Central memory CD8-positive, alpha-beta T cell (primary cell): Measurements from ENCODE around the gene STAG2.

Source experiments
- ATAC-seq: fragments of 150-1000 bp; cut with Tn5 transposase; replicated peaks from 2 replicates; pipeline ENCODE4 v1.10.0; 2022; ENCODE audit warnings: mild to moderate bottlenecking, moderate FRiP score, moderate number of reproducible peaks; ENCODE audit not compliant: poor library complexity, severe bottlenecking; ENCODE audit errors: extremely low read depth
- DNase-seq, 2 donors: peaks; one replicate each; pipeline ENCODE4 v3.0.0; 2021; ENCODE audit warnings: low spot score in 2 of 2
- H3K27ac Mint-ChIP-seq: one replicate; pipeline ENCODE4 v1.8.0; 2022; ENCODE audit warnings: low read depth, mild to moderate bottlenecking, moderate library complexity, mixed read lengths
- H3K27me3 Mint-ChIP-seq: one replicate; pipeline ENCODE4 v1.8.0; 2022; ENCODE audit warnings: mixed read lengths
- H3K36me3 Mint-ChIP-seq: one replicate; pipeline ENCODE4 v1.8.0; 2022; ENCODE audit warnings: mild to moderate bottlenecking, moderate library complexity, mixed read lengths; ENCODE audit not compliant: insufficient read depth
- H3K4me1 Mint-ChIP-seq: one replicate; pipeline ENCODE4 v1.8.0; 2022; ENCODE audit warnings: mixed read lengths
- H3K4me3 Mint-ChIP-seq: one replicate; pipeline ENCODE4 v1.8.0; 2022; ENCODE audit warnings: mild to moderate bottlenecking, moderate library complexity, mixed read lengths
- H3K9me3 Mint-ChIP-seq: one replicate; pipeline ENCODE4 v1.8.0; 2022; ENCODE audit warnings: mixed read lengths

Gene STAG2

DNA sequence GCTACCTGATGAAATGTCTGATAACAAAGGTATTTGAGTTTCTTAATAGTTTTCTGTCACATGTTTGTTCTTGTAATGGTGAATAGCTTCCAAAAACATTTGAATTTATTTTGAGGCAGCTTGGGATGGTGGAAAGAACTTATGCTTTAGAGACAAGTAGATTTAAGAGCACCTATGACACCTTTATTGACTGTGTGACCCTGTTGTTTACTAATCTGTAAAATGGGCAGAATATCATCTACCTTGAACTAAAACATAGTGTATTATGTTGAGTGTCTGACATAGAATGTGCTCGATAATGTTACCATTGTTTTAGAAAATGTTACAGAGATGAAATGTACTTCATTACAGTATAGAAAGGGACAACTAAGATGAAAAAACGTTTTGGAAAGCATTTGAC lies 24.9 kb downstream of the STAG2 start:
- Mint-ChIP-seq H3K9me3 (no peaks in the 10 kb centered on the region), H3K27me3 (no peaks in the 10 kb centered on the region), H3K4me3 (no peak overlapping the region), H3K4me1 (peaks cover 50% of the 10 kb centered on the region), H3K27ac (no peak overlapping the region), H3K36me3 (peaks cover 7% of the 10 kb centered on the region)
- ATAC-seq = no peak
- no peak for DNase-seq

GRCh38 chrX:123988423-123989111 lies 27.1 kb downstream of the STAG2 start:
- peaks cover 42% of the 10 kb centered on the region for H3K4me1 Mint-ChIP-seq
- ATAC-seq = no peak

GRCh38 chrX:123989235-123989634 lies 27.7 kb downstream of the STAG2 start:
- Mint-ChIP-seq H3K4me3 (no peak overlapping the region), H3K36me3 (peaks cover 8% of the 10 kb centered on the region), H3K9me3 (no peaks in the 10 kb centered on the region), H3K27me3 (no peaks in the 10 kb centered on the region), H3K4me1 (peaks cover 43% of the 10 kb centered on the region), H3K27ac (no peak overlapping the region)
- ATAC-seq (no peak), DNase-seq (no peak)

More at GRCh38 chrX:123988423-123989111, 27.1 kb downstream of the STAG2 start:
- peaks cover 8% of the 10 kb centered on the region for H3K36me3 Mint-ChIP-seq
- peak overlapping the region; percentile 33 for H3K27ac Mint-ChIP-seq
- no peaks in the 10 kb centered on the region for H3K9me3 Mint-ChIP-seq
- H3K27me3 Mint-ChIP-seq = no peaks in the 10 kb centered on the region
- no peak for DNase-seq
- no peak overlapping the region for H3K4me3 Mint-ChIP-seq

DNA sequence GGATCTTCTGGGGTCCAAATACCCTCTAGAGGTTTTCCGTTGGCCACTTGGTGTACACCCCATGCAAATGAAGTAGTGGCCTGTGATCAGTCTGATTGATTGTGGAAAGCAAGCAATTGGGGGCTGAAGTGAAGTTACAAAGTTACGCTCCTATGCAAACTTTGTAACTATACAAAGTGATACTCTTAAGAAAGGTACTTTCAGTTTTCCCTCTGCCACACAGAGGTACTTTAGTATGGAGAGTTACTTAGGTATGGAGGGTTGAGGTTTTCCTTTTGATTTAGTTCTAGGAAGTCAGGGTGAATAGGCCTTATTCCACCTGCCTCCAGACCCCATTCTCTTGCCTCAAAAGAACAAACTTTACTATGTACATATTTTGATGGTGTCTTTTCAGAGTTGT lies 28.7 kb downstream of the STAG2 start:
- Mint-ChIP-seq H3K9me3 (no peaks in the 10 kb centered on the region), H3K27me3 (no peaks in the 10 kb centered on the region), H3K4me1 (peaks cover 50% of the 10 kb centered on the region), H3K27ac (peak overlapping the region; percentile 46), H3K4me3 (no peak overlapping the region), H3K36me3 (peaks cover 10% of the 10 kb centered on the region)
- ATAC-seq (no peak), DNase-seq (no peak)

DNA sequence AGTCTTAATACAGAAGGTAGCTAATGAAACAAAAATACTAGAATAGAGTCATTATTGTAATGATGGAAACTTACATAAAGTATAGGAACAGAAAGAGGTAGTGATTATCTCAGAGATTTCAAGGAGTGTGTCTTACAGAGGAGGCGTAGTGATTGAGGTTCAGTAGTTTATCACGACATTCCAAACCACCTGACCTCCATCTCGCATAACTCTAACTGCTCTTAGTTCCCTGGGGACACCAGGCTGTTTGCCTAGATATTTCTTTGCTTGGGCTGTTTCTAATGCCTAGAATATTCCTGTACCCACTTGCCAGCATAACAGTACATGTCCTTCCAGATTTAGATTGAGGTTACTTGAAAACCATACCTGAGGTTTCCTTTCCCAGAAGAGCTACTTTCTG lies 29.1 kb downstream of the STAG2 start:
- Mint-ChIP-seq H3K4me3 (peak overlapping the region; percentile 11), H3K27me3 (no peaks in the 10 kb centered on the region), H3K36me3 (peaks cover 11% of the 10 kb centered on the region), H3K4me1 (peaks cover 47% of the 10 kb centered on the region), H3K27ac (peak overlapping the region; percentile 46), H3K9me3 (no peaks in the 10 kb centered on the region)
- ATAC-seq (peak; percentile 46), DNase-seq (no peak)

DNA sequence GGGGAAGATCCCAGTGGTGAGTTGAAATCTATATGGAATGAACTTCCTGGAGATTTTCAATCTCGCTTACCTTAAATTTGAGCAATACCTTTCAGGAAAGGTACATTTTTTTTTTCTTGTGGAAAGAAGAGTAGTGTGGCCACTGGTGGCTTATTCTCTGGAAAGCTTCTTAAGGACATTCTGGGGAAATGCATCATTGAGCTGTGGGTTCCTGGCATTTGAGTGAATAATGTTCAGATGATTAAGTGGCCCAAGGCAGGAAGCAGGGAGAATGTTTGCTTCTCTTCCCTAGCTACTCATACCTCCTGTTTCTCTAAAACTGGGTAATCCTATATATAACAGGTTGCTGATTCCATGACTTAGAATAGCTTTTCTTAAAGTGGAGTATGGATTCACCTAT lies 31.8 kb downstream of the STAG2 start:
- H3K27ac Mint-ChIP-seq = no peak overlapping the region
- no peak for DNase-seq
- no peaks in the 10 kb centered on the region for H3K27me3 Mint-ChIP-seq
- H3K4me1 Mint-ChIP-seq = peaks cover 38% of the 10 kb centered on the region
- no peak overlapping the region for H3K4me3 Mint-ChIP-seq
- H3K9me3 Mint-ChIP-seq = no peaks in the 10 kb centered on the region
- peaks cover 11% of the 10 kb centered on the region for H3K36me3 Mint-ChIP-seq
- no peak for ATAC-seq

GRCh38 chrX:123993904-123994635 lies 32.6 kb downstream of the STAG2 start:
- H3K4me3 Mint-ChIP-seq = no peak overlapping the region
- peaks cover 9% of the 10 kb centered on the region for H3K36me3 Mint-ChIP-seq
- no peaks in the 10 kb centered on the region for H3K27me3 Mint-ChIP-seq
- peaks cover 32% of the 10 kb centered on the region for H3K4me1 Mint-ChIP-seq
- DNase-seq (no peak), ATAC-seq (no peak)
- peak overlapping the region; percentile 46 for H3K27ac Mint-ChIP-seq
- no peaks in the 10 kb centered on the region for H3K9me3 Mint-ChIP-seq

DNA sequence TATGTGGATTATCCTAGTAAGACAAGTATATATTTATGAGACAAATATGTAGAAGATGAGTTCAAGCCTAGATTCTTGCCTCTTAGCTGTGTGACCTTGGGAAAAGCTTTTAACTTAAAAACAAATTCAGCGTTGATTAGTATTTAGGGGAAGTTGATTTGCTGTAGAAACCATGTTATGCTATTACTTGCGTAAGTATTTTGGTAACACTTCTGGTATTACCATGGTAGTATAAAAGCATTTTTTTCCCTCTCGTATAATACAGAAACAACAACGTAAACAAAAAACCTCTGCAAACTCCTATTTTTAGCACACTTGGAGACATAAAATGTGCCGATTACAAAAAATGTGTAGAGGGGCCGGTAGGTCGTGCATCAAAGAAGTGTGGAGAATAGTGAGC lies 33.2 kb downstream of the STAG2 start:
- Mint-ChIP-seq H3K27ac (peak overlapping the region; percentile 46), H3K27me3 (no peaks in the 10 kb centered on the region), H3K9me3 (no peaks in the 10 kb centered on the region), H3K36me3 (peaks cover 9% of the 10 kb centered on the region), H3K4me1 (peaks cover 35% of the 10 kb centered on the region), H3K4me3 (no peak overlapping the region)
- no peak for DNase-seq
- ATAC-seq = no peak

- peaks cover 24% of the 10 kb centered on the region for H3K4me1 Mint-ChIP-seq
- no peak overlapping the region for H3K27ac Mint-ChIP-seq
- DNase-seq (no peak), ATAC-seq (no peak)
- peaks cover 6% of the 10 kb centered on the region for H3K36me3 Mint-ChIP-seq
- H3K4me3 Mint-ChIP-seq = no peak overlapping the region
- H3K9me3 Mint-ChIP-seq = no peaks in the 10 kb centered on the region
- H3K27me3 Mint-ChIP-seq = no peaks in the 10 kb centered on the region
Observed at GRCh38 chrX:124001581-124001980, 40.1 kb downstream of the STAG2 start.

- peak overlapping the region; percentile 67 for H3K27ac Mint-ChIP-seq
- peaks cover 36% of the 10 kb centered on the region for H3K4me1 Mint-ChIP-seq
- no peak for ATAC-seq
Observed at GRCh38 chrX:124005228-124005627, 43.7 kb downstream of the STAG2 start.

GRCh38 chrX:124010157-124010556 lies 48.7 kb downstream of the STAG2 start:
- H3K27ac Mint-ChIP-seq = peak overlapping the region; percentile 61
- peak overlapping the region; percentile 53 for H3K4me3 Mint-ChIP-seq

More at GRCh38 chrX:124005228-124005627, 43.7 kb downstream of the STAG2 start:
- Mint-ChIP-seq H3K9me3 (no peaks in the 10 kb centered on the region), H3K4me3 (peak overlapping the region; percentile 32), H3K36me3 (peaks cover 7% of the 10 kb centered on the region), H3K27me3 (no peaks in the 10 kb centered on the region)
- DNase-seq = no peak

GRCh38 chrX:124010566-124010965 lies 49.1 kb downstream of the STAG2 start:
- no peaks in the 10 kb centered on the region for H3K27me3 Mint-ChIP-seq
- H3K4me1 Mint-ChIP-seq = peaks cover 50% of the 10 kb centered on the region
- peak overlapping the region; percentile 61 for H3K27ac Mint-ChIP-seq

More at GRCh38 chrX:124010157-124010556, 48.7 kb downstream of the STAG2 start:
- ATAC-seq (no peak), DNase-seq (no peak)
- peaks cover 10% of the 10 kb centered on the region for H3K36me3 Mint-ChIP-seq
- H3K9me3 Mint-ChIP-seq = no peaks in the 10 kb centered on the region
- H3K27me3 Mint-ChIP-seq = no peaks in the 10 kb centered on the region
- H3K4me1 Mint-ChIP-seq = peaks cover 54% of the 10 kb centered on the region

DNA sequence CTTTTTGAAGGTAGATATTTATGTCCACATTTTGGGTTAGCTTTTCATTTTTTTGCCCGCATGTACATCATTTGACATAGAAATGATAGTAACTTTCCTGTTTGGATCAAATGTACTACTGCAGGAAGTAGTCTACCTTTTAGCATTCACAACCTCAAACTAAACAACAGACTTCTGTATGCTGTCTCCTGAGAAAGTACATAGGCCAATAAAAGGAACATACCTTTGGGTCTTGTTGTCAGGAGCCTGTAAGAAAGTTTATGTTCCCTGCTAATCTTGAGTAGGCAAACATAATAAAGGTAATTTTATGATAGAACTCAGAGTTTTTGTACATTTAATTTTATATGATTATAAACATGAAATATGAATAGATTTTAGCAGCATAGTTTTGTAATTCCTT lies 54.2 kb downstream of the STAG2 start:
- Mint-ChIP-seq H3K4me3 (no peak overlapping the region), H3K27me3 (no peaks in the 10 kb centered on the region), H3K36me3 (peaks cover 6% of the 10 kb centered on the region), H3K9me3 (no peaks in the 10 kb centered on the region), H3K4me1 (peaks cover 29% of the 10 kb centered on the region), H3K27ac (no peak overlapping the region)
- DNase-seq (no peak), ATAC-seq (no peak)

More at GRCh38 chrX:124010566-124010965, 49.1 kb downstream of the STAG2 start:
- Mint-ChIP-seq H3K4me3 (peak overlapping the region; percentile 53), H3K9me3 (no peaks in the 10 kb centered on the region), H3K36me3 (peaks cover 7% of the 10 kb centered on the region)
- no peak for DNase-seq
- ATAC-seq = no peak
